HG02870 (cell line): Measurements from ENCODE around the gene ATG2A.
A peak's percentile ranks its signal among the peaks of the same experiment; 100 is the strongest.
"Not testable (repeated sequence)": the region's sequence is repeated elsewhere in the genome, so short reads cannot be mapped to it uniquely, and the experiment has no call there.

Source experiments
- ATAC-seq: cut with Tn5 transposase; IDR thresholded peaks from one replicate; pipeline ENCODE4 v1.9.1; 2021; ENCODE audit warnings: mild to moderate bottlenecking, moderate library complexity; ENCODE audit not compliant: unreplicated experiment

ATG2A gene

DNA sequence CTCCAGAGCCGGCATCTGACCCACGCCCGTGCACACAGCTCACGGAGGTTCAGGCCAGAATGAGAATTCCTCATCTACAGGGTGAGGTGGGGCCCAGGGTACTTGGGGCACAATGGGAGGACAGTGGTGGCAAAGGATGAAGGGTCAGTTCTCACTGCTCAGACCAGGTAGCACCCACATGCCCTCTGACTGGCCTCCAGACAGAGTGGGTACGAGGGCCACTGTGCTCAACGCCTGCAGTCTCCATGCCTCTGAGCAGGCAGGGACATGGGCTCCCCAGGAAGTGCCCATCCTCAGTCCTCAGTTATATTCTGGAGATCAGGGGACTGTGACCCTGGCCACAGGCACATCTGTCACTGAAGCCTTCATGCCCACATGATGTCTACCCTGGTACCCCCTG, 59.5 kb downstream of the ATG2A start:
- ATAC-seq = no peak

DNA sequence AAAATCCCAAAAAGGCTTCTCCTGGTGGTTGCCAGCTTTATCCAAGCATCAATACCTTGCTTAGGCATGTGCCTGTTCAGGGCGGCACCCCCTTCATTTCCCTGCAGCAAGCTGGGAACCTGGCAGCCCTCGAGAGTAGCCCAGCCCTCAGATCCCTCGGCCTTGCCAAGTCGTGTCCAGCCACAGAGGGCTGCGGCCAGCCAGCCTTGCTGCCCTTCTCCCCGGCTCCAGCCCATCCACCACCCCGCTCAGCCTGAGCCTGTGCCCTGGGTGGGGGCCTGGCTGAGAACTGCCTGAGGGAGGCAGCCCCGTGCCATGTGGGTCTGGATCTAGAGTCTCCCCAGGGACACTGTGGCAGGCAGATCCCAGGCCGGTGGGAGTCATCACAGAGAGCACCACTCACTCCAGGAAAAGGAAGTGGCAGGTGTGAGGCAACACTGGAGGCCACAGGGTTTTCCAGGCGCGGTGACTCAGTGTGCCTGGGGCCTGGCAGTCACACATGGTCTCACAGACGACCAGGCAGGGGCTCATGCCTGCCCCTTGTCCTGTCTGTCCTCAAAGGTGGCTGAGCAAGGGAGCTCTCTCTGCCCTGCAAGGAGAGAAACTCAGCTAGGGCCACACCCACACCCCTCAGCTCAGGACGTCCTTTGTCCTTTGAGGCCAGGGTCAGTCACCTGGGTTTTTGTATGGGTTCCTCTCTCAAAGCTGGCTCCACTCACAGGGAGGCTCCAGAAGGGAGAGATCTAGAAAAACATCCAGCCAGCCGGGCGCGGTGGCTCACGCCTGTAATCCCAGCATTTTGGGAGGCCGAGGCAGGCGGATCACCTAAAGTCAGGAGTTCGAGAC, 60.4 kb downstream of the ATG2A start:
- ATAC-seq = no peak

DNA sequence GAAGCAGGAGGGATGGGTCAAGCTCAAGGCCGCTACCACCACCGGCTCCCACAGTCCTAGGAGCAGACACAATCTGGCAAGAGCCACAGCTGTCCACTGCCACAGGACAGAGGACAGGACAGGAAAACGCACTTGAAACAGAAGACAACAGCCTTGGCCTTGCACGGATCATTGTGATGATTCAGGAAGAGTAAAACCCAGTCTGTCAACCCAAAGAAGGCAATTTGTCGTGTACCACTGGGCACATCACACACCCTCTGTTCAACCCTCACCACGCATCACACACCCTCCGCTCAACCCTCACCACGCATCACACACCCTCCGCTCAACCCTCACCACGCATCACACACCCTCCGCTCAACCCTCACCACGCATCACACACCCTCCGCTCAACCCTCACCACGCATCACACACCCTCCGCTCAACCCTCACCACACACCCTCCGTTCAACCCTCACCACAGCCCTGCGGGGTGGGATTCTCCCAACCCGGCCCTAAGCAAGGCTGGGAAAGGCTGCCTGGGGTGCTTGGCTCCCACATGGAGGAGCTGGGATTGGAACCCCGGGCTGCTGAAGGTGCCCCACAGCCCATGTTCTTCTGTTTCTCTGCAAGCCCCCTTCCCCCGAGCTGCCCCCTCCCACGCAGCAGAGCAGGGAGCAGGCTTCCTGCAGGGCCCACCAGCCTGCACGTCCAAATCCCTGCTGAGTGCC, 61.3 kb downstream of the ATG2A start:
- no peak for ATAC-seq

DNA sequence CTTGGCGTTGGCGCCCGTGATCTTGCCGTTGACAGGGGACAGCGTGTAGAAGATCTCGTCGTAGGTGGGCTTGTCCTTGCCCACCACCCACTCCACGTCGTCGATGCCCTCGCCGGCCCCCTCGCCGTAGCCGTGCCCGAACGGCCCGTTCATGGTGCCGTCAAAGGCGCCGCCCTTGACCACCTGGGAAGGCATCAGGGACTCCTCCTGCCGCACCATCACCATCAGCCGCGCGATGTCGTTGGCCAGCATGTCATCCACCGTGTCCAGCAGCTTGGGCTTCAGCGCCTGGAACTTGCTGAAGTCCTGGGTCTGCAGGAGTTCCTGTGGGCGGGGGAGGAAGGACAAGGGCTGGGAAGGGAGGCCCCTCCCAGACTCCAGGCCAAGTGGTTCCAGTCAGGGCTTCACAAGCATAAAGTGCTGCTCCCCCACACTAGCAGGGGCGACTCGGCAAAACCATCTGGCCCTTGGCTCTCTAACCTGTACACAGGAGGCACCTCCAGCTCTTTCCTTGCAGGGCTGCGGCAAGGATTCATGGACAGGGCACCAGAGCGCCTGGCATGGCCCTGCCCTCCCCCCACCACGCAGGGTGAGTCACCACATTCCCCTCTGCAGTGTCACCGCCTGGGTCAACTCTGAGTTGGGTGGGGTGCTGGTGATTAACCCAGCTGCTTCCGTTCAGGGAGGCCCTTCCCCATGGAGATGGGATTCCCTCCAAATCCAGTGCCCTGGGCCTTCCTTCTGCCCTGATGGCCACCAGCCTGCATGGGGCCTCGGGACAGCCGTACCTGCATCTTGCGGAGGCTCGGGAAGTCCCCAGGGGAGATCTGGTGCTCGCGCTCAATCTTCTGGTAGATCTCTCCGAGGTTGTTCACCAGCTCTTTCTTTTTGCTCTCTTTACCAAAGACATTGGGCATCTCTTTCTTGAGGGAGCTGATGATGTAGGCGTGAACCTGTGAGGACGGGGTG, 62.2 kb downstream of the ATG2A start:
- ATAC-seq = no peak

DNA sequence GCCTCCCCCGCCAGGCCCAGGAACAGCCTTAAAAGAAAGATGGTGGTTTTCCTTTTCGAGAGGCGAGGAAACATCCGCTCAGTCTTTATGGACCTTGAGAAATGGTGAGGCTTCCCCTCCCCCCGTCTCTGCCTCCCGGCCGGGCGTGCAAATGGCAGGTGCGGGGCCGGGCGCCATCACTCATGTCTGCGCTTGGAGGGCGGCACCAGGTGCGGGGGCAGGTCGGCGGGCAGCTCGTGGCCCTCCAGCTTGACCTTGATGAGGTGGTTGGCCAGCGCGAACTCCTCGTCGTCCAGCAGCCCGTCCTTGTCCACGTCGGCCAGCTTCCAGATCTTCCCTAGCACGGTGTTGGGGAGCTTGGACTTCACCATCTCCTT, 62.9 kb downstream of the ATG2A start:
- ATAC-seq = no peak

DNA sequence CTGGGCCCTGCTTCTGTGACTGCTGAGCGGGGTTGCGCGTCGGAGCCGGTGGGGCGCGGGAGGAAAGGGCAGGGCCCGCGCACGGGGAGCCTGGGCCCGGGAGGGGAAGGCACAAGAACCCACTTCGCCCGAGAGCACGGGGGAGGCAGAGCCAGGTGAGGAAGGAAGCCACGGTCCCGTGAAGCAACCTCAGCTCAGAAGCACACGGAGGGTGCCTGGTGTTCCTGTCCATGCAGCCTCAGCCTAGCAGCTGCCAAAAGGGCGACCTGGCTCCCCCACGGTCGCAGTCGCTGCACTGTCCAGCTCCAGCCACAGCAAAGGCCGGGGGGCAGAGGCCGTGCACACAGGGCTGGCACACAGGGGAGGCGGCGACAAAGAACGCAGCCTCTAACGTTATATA, 63.3 kb downstream of the ATG2A start:
- no peak for ATAC-seq

DNA sequence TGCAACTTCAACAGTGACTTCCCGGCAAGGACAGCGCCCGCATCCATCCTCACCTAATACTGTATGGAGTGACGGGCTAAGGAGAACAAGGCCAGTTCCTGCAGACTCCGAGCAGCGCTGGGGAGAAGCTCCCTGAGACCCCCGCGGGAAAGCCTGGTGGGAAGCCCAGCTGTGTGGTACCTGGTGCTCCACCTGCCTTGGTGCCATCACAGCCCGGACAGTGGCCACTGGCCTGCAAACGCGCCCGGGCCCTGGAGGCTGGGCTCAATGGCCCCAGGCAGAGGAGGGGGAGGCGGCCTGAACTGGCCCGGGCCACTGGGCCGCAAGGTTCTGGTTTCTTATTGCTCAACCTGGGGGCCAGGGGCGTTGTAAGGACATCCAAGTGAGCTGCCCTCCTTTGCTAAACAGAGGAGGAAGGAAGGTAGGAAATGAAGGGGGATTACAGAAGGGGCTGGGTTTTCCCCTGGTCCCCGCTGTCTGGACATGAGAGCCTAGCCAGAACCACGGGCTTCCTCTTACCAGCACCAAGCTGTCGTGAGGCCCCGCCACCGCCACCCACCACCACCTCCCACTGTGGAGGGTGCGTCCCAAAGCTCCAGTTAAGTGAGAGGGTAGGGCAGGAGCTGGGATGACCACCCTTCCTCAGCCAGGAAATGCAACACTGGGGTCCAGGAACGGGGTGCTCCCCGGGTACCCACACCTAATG, 64.1 kb downstream of the ATG2A start:
- ATAC-seq = no peak

DNA sequence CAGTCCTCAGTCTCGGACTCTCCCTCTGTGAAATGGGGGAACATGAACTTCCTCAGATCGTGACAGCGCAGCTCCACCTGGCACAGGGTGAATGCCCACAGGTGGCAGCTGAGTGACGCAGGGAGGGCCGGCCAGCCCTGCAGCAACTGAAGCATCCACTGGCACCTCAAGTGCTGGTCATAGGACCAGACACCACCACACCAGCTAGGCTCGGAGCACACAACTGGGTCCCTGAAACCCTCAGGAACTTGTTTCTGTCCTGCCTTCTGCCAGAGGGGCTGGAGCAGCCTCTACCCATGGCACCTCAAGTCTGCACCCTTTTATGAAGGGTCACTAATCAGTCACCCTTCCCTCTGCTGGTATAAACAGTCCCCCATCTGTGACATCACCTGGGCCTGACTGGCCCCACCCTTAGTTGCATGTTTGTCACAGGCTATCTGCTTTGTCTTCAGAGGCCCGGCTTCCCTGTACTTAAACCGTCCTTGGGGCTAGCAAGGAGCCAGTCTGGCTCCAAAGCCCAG, 65.1 kb downstream of the ATG2A start:
- ATAC-seq = no peak

DNA sequence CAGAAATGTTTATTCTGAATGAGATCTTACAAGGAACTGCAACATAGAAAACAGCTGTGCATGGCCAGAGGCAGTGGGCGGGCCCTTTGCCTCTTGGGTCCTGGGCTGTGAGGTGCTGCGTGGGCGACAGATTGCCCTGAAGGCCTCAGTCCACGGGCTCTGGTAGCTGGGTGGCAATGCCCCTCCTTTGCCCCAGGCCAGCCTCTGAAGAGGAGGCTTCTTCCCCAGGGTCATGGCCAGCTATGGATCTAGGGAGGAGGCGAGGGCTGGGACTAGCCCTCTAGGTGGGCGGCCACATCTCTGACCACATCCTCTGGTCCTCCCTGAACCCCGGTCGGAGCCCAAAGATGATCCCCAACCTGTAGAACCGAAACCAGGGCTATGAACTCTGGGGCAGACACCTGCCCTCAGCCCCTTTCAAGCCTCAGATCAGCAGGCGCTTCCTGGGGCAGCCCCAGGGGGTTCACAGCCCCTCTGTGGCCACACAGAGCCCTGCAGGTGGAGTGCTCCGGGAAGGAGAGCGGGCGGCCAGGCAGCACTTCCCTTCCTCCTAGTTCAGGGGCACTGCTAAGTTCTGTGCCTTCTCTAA, 65.9 kb downstream of the ATG2A start:
- ATAC-seq = peak; percentile 46

DNA sequence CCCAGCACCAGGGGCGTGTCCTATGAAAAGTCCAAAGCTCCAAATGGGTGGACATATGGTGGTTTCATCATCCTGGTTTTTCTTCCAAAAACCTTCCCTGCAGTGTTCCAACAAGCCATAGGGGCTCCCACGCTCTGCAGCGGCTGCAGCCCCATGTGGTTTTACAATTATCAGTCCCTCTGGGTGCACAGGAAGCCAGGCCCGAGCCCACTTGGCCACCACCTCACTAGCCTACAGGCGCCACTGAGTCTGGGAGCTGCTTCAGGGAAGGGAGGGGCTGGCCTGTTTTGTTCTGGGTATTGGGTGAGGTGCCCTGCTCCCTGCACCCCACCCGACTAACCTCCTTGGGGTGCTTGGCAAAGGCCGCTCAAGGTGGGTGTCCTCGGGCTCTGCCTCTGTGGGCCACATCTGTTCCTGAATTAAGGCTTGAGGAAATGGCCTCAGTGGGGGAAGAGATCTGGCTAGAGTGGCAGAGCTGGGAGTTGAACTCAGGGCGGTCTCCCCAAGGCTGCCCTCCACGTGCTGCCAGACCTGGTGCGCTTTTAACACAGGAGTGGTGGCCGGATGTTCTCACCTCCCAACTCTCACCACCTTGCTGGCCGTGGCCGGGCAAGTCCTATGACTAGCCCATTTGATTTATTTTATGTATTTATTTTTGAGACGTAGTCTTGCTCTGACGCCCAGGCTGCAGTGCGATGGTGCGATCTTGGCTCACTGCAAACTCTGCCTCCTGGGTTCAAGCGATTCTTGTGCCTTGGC, 67.2 kb downstream of the ATG2A start:
- ATAC-seq = no peak

DNA sequence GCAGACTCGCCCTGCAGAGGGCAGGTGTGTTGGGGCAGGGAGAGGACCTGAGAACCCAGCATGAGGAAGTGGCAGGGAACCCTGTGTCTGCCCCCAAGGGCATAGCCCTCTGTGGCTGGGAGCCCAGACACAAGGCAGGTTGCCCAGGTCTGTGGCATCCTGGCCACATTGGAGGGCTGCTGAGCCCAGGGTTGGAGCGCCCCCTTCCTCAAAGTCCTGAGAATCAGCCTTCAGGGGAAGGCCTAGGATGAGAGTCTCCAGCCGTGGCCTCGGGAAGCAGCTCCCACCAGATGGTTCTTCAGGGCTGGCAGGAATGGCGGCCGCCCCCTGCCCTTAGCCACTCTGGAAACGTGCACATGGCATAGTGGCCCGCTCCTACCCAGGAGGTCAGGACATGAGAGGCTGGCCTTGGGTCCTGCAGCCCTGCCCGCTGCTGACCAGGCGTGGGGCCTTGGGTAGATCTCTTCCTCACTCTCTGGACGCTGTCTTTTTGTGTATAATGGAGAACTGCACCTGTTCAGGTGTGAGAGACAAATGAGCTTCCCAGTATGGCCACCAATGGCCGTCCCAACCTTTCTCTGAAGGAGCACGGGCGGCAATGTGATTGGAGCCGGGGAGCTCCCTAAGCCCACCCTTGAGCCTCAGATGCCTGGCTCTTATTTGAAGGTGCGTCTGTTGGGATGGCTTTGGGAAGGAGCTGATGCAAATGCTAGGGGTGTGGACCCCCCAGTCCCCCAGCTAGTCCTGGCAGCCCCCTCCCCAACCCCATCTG, 68.0 kb downstream of the ATG2A start:
- no peak for ATAC-seq

DNA sequence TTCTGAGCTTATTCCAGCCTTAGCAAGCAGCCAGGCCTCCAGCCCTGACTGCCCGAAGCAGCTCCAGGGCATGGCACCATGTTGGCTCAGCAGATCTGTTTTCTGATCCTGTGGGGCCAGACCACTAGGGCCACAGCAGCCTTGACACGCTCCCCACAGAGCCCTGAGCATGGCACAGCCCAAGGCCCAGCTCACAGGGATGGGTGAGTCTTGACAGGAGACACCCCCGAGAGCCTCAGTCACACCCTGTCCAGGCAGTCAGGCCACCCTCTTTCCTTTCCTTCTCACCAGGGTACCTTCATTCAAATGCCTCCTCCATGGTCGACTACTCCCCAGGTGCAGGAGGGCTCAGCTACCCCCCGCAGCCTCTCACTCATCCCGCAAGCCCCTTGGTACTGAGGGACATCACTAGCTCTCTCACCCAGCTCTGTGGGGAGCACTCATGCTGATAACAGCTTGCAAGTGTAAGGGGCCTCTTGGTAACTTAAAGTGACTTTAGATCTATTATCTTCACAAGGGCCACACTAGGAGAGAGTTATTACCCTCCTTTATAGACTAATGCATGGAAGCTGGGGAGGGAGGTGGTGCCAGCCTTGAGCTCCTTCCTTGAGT, 68.7 kb downstream of the ATG2A start:
- no peak for ATAC-seq

DNA sequence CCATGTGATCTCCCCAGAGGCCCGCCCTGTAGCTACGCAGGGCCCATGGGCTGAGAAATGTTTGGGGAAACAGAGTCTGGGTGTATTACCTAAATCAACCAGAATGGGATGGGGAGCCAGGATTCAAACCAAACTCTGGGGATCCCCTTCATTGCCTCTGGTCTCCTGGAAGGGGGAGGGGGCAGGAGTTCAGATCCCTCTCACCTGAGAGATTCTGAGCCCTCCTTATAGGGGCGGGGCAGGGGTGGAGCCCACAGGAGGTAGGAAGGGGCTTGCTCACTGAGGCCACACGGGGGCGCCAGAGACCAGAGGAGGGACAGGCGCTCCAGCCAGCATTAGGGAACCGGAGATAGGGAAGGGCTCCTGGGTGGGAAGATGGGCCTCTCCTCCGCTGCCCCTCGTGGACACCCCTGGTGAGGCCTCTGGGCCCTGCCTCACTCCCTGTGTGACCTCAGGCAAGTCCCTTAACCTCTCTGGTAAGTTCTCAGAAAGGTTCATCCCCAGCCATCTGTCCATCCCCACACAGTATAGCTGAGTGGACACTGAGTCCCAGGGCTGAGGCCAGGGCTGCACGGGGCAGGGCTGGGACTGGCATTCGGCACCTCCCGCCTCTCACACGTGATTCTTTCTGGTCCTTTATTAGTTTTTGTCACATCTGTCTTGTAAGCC, 69.9 kb downstream of the ATG2A start:
- ATAC-seq = no peak

DNA sequence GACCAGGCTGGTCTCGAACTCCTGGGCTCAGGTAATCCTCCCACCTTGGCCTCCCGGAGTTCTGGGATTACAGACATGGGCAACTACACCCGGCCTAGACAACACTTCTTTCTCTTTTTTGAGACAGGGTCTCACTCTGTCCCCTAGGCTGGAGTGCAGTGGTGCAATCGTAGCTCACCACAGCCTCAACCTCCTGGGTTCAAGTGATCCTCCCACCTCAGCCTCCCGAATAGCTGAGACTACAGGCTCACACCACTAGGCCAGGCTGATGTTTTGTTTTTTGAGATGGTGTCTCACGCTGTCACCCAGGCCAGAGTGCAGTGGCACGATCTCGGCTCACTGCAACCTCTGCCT, 71.3 kb downstream of the ATG2A start:
- ATAC-seq = not testable (repeated sequence)

DNA sequence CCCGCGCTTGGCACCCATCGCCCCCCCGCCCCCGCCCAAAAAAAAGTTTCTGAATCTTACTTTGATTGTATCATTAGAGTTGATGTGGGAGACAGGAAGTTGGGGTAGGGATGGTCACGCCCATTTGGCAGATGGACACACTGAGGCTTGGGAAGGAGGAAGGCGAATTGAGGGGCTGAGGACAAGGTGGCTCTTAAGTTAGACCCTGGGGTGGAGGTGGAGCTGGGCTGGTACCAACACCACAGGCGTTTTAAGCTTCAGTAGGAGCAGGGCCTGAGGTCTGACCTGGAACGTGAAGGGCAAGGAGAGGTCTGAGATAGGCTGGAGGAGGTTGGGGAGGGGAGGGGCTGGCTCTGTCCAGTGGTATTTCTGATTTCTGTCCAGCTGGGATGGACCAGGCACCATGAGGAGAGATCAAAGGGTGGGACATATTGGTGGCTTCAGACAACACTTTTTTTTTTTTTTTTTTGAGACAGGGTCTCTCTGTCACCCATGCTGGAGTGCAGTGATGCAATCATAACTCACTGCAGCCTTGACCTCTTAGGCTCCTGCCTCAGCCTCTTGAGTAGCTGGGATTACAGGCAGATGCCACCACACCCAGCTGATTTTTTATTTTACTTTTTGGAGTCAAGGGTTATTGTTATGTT, 71.8 kb downstream of the ATG2A start:
- no peak for ATAC-seq
